H1 (cell line): ENCODE data around the gene ITGB5.

Experiments used
- BACH1 ChIP-seq: IDR thresholded peaks from 2 replicates; pipeline ENCODE4 v1.6.1; 2012; ENCODE audit warnings: low read length, improper control_type of control experiment
- BRCA1 ChIP-seq: IDR thresholded peaks from 2 replicates; pipeline ENCODE4 v1.6.1; 2012; ENCODE audit warnings: low read depth, low read length, improper control_type of control experiment
- CEBPB ChIP-seq: IDR thresholded peaks from 2 replicates; pipeline ENCODE4 v1.6.1; 2012; ENCODE audit warnings: low read depth, low read length
- CTCF ChIP-seq, 3 experiments: IDR thresholded peaks; 1 replicate in 2 of 3; 2 replicates in 1 of 3; pipeline versions ENCODE4 v1.5.1 to v1.6.1; 2011; ENCODE audit warnings: low read length in 3 of 3, mild to moderate bottlenecking in 3 of 3, inconsistent platforms in 2 of 3, low read depth in 1 of 3, moderate library complexity in 1 of 3; ENCODE audit not compliant: insufficient read depth in 1 of 3; ENCODE audit errors: control extremely low read depth in 1 of 3
- E2F6 ChIP-seq: IDR thresholded peaks from 2 replicates; pipeline ENCODE4 v1.6.1; 2012; ENCODE audit warnings: inconsistent platforms
- EGR1 ChIP-seq: IDR thresholded peaks from 2 replicates; pipeline ENCODE4 v1.6.1; 2011; ENCODE audit warnings: low read depth, low read length, borderline replicate concordance
- EZH2 ChIP-seq: fragments of 200-600 bp; sonication (generic); IDR thresholded peaks from 2 replicates; pipeline ENCODE4 v1.7.1; 2012; ENCODE audit warnings: low read depth, mild to moderate bottlenecking, moderate library complexity, low read length, inconsistent platforms; ENCODE audit not compliant: severe bottlenecking
- FOSL1 ChIP-seq: IDR thresholded peaks from 2 replicates; pipeline ENCODE4 v1.6.1; 2011; ENCODE audit warnings: mild to moderate bottlenecking, low read depth, low read length, moderate library complexity; ENCODE audit not compliant: insufficient read depth
- GTF2F1 ChIP-seq: IDR thresholded peaks from 2 replicates; pipeline ENCODE4 v1.6.1; 2012; ENCODE audit warnings: low read depth, low read length, improper control_type of control experiment, borderline replicate concordance
- HDAC6 ChIP-seq: IDR thresholded peaks from one replicate; pipeline ENCODE4 v1.7.1; 2012; ENCODE audit warnings: low read depth, mild to moderate bottlenecking, inconsistent platforms, low read length, moderate library complexity
- POLR2A ChIP-seq, 2 experiments: IDR thresholded peaks; 1 replicate in 1 of 2; 2 replicates in 1 of 2; pipeline ENCODE4 v1.6.1; 2011; ENCODE audit warnings: low read depth in 2 of 2, low read length in 2 of 2, mild to moderate bottlenecking in 2 of 2; ENCODE audit errors: control extremely low read depth in 1 of 2
- POLR2AphosphoS5 ChIP-seq: IDR thresholded peaks from 2 replicates; pipeline ENCODE4 v1.6.1; 2011; ENCODE audit warnings: low read depth, low read length
- SUZ12 ChIP-seq: fragments of 200-600 bp; sonication (generic); IDR thresholded peaks from 2 replicates; pipeline ENCODE4 v1.6.1; 2012; ENCODE audit warnings: mild to moderate bottlenecking, inconsistent platforms, low read length, moderate library complexity, mixed read lengths
- TCF12 ChIP-seq: IDR thresholded peaks from 2 replicates; pipeline ENCODE4 v1.6.1; 2011; ENCODE audit warnings: low read depth, mild to moderate bottlenecking, low read length

DNA sequence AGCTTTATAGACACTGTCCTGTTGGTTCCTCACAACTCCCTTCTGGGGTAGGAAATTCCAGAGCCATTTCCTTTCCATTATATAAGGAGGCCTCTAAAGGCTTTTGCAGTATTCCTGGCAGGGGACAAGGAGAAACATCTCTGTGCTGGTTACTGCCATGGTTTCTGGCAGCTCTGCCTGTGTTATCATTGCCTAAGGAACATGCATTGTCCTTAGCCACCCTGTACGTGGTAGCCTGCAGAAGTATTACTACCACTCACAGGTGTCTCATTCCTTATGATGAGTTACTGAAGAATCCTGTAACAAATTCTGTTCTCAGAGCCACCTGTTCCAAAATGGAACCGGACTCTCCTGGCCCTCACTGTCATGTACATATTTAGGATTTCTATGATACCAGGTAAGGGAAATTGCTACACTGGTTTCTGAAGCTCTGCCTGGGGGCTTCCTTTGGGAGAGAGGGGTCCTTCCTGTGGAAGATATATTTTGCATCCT lies 98.9 kb downstream of the ITGB5 start:
- TF ChIP-seq EGR1 = no peak
- TF ChIP-seq CTCF (IDR thresholded peaks at IDR 0.05; ENCODE audit: control extremely low read depth in 1 of 3, insufficient read depth in 1 of 3, low read depth in 1 of 3, low read length in 3 of 3) = no peak
- TF ChIP-seq HDAC6 = no peak
- no peak for TF ChIP-seq POLR2A (IDR thresholded peaks at IDR 0.05; ENCODE audit: control extremely low read depth in 1 of 2, low read depth in 2 of 2, low read length in 2 of 2)
- no peak for TF ChIP-seq POLR2AphosphoS5
- no peak for TF ChIP-seq GTF2F1
- no peak for TF ChIP-seq FOSL1
- no peak for TF ChIP-seq CEBPB
- TF ChIP-seq BACH1 = no peak
- TF ChIP-seq TCF12 = no peak
- no peak for TF ChIP-seq E2F6
- no peak for TF ChIP-seq EZH2
- TF ChIP-seq BRCA1 = no peak
- TF ChIP-seq SUZ12 = no peak
